K562 (cell line): ENCODE measurements around the gene SH3BP5L. TPM values are rescaled to one million over a fixed set of nuclear protein-coding genes. Genes with fewer than 3 reads are reported as not detected.

Source experiments
- BRCA1 ChIP-seq, 2 experiments: fragments of 450-650 bp in 1 of 2; sonication (generic) in 1 of 2; formaldehyde crosslinking in 1 of 2; IDR thresholded peaks; 2 replicates each; pipeline versions ENCODE4 v1.5.0 to v1.6.1; 2017 to 2020; ENCODE audit warnings: mild to moderate bottlenecking in 1 of 2, missing genetic modification reagents in 1 of 2
- CREBBP ChIP-seq: IDR thresholded peaks from one replicate; pipeline ENCODE4 v1.6.1; 2012; ENCODE audit warnings: low read depth, mild to moderate bottlenecking, control low read depth, inconsistent platforms, low read length
- DMBX1 ChIP-seq: fragments of 250-450 bp; sonication (Bioruptor Pico); IDR thresholded peaks from 2 replicates; pipeline ENCODE4 v1.8.0; 2022; ENCODE audit warnings: inconsistent platforms, mild to moderate bottlenecking, moderate library complexity, borderline replicate concordance
- FOXK1 ChIP-seq: sonication (generic); formaldehyde crosslinking; IDR thresholded peaks from 2 replicates; pipeline ENCODE4 v1.8.0; 2022; ENCODE audit warnings: missing genetic modification reagents, mild to moderate bottlenecking, borderline replicate concordance
- FOXM1 ChIP-seq, 2 experiments: fragments of 450-650 bp in 1 of 2; sonication (generic) in 1 of 2; formaldehyde crosslinking in 1 of 2; IDR thresholded peaks; 2 replicates each; pipeline versions ENCODE4 v1.6.1 to v1.9.0; 2017 to 2022; ENCODE audit warnings: low read depth in 2 of 2, mild to moderate bottlenecking in 2 of 2, missing genetic modification reagents in 1 of 2, moderate library complexity in 1 of 2
- HDAC2 ChIP-seq: fragments of 450-650 bp; IDR thresholded peaks from 2 replicates; pipeline ENCODE4 v1.6.1; 2016; ENCODE audit warnings: mild to moderate bottlenecking
- JUN ChIP-seq, 2 experiments: sonication (generic) in 1 of 2; formaldehyde crosslinking in 1 of 2; IDR thresholded peaks; 2 replicates each; pipeline versions ENCODE4 v1.6.1 to v1.8.0; 2012 to 2022; ENCODE audit warnings: borderline replicate concordance in 2 of 2, mild to moderate bottlenecking in 2 of 2, improper control_type of control experiment in 1 of 2, low read depth in 1 of 2, low read length in 1 of 2, missing genetic modification reagents in 1 of 2
- PCBP1 ChIP-seq: fragments of 200-400 bp; formaldehyde crosslinking; IDR thresholded peaks from 2 replicates; pipeline ENCODE4 v1.6.1; 2018; ENCODE audit warnings: mild to moderate bottlenecking, low read depth, low read length; ENCODE audit not compliant: poor library complexity, severe bottlenecking
- POLR2G ChIP-seq: fragments of 200-400 bp; formaldehyde crosslinking; IDR thresholded peaks from 2 replicates; pipeline ENCODE4 v1.6.1; 2017; ENCODE audit warnings: low read depth, mild to moderate bottlenecking, antibody characterized with exemption, low read length, moderate library complexity
- RBBP5 ChIP-seq: fragments of 200-600 bp; sonication (generic); IDR thresholded peaks from 2 replicates; pipeline ENCODE4 v1.6.1; 2012; ENCODE audit warnings: borderline replicate concordance, mild to moderate bottlenecking, low read length, control low read depth, inconsistent platforms; ENCODE audit not compliant: insufficient read depth, poor library complexity, severe bottlenecking
- RFX1 ChIP-seq: fragments of 450-650 bp; IDR thresholded peaks from 2 replicates; pipeline ENCODE4 v1.6.1; 2016; ENCODE audit warnings: mild to moderate bottlenecking, moderate library complexity
- STAG1 ChIP-seq: sonication (generic); formaldehyde crosslinking; IDR thresholded peaks from 2 replicates; pipeline ENCODE4 v1.5.0; 2020; ENCODE audit warnings: missing genetic modification reagents, borderline replicate concordance
- TGIF2 ChIP-seq: sonication (generic); formaldehyde crosslinking; IDR thresholded peaks from 2 replicates; pipeline ENCODE4 v1.8.1; 2022; ENCODE audit warnings: mild to moderate bottlenecking, missing genetic modification reagents, moderate library complexity
- TSHZ1 ChIP-seq: fragments of 250-450 bp; sonication (Bioruptor Pico); IDR thresholded peaks from 2 replicates; pipeline ENCODE4 v1.4.0; 2020; ENCODE audit warnings: mild to moderate bottlenecking, moderate library complexity
- XRCC5 ChIP-seq: fragments of 200-400 bp; formaldehyde crosslinking; IDR thresholded peaks from 2 replicates; pipeline ENCODE4 v1.6.1; 2017; ENCODE audit warnings: low read depth, mild to moderate bottlenecking, low read length
- ZBTB12 ChIP-seq: fragments of 250-450 bp; sonication (Bioruptor Pico); IDR thresholded peaks from 2 replicates; pipeline ENCODE4 v1.4.0; 2020
- ZKSCAN1 ChIP-seq: fragments of 150-350 bp; IDR thresholded peaks from 2 replicates; pipeline ENCODE4 v1.6.1; 2016; ENCODE audit warnings: low read depth, low read length
- ZNF655 ChIP-seq: fragments of 250-450 bp; sonication (Bioruptor Pico); IDR thresholded peaks from 2 replicates; pipeline ENCODE4 v1.5.0; 2021
- polyA plus RNA-seq, 8 experiments: library from polyadenylated mRNA; depleted of rRNA in 4 of 8; stranded (reverse) in 5 of 8; unstranded in 3 of 8; fragments of >200 nt; fragmentation: Nextera tagmentation in 2 of 8; fragmentation: Illumina TruSeq in 1 of 8; extraction: Ambion mirVana in 2 of 8; extraction: Trizol in 1 of 8; gene quantifications; 2 replicates each; pipeline versions ENCODE4 v1.2.1 to v1.2.3, GENCODE V29; 2011 to 2014; ENCODE audit warnings: inconsistent platforms in 1 of 8, missing spikeins in 1 of 8
- total RNA-seq, 7 experiments: library from RNA; depleted of rRNA in 6 of 7; stranded (reverse); fragments of >200 nt in 6 of 7; fragmentation: Illumina TruSeq in 2 of 7; extraction: Trizol in 2 of 7; gene quantifications; 2 replicates each; pipeline versions ENCODE4 v1.2.1 to v1.2.3, GENCODE V29; 2011 to 2021; ENCODE audit warnings: low replicate concordance in 1 of 7

The SH3BP5L gene
- total and polyA plus RNA-seq, 9 of the 15 experiments (the other 6 are each of a cell fraction or from before 2014, with no cell fraction given) = 1.9 to 26.5 (median 15.8) TPM

- TF ChIP-seq ZNF655 (CRISPR knock-in tag) (no peak), BRCA1 (IDR thresholded peaks at IDR 0.05) (no peak), BRCA1 (CRISPR knock-in tag; IDR thresholded peaks at IDR 0.05) (no peak), CREBBP (no peak), FOXM1 (IDR thresholded peaks at IDR 0.05; ENCODE audit: low read depth) (no peak), FOXM1 (CRISPR knock-in tag; IDR thresholded peaks at IDR 0.05; ENCODE audit: low read depth) (0 out of 2 replicates have a peak, but pooled peaks have one; percentile 21), POLR2G (peak; percentile 95), JUN (IDR thresholded peaks at IDR 0.05; ENCODE audit: borderline replicate concordance, low read depth, low read length) (0 out of 2 replicates have a peak, but pooled peaks have one; percentile 24), JUN (CRISPR knock-in tag; IDR thresholded peaks at IDR 0.05; ENCODE audit: borderline replicate concordance) (no peak), ZBTB12 (CRISPR knock-in tag) (no peak), RFX1 (no peak), ZKSCAN1 (no peak), TGIF2 (CRISPR knock-in tag) (no peak), HDAC2 (peak; percentile 15; the same call in 1 of the 2 replicates), DMBX1 (CRISPR knock-in tag) (0 out of 2 replicates have a peak, but pooled peaks have one; percentile 34), XRCC5 (0 out of 2 replicates have a peak, but pooled peaks have one; percentile 70), STAG1 (no peak), FOXK1 (CRISPR knock-in tag) (peak; percentile 69; the same call in 1 of the 2 replicates), RBBP5 (no peak), TSHZ1 (CRISPR knock-in tag) (no peak), PCBP1 (no peak)
These were observed 32.6 kb upstream of the SH3BP5L start (continued) for GRCh38 chr1:248858096-248858890.
